ENCODE results near the gene PNKP. TPM values are rescaled to one million over a fixed set of nuclear protein-coding genes. Genes with fewer than 3 reads are reported as not detected.

PNKP gene
- total and polyA plus RNA-seq, 2 experiments from 2014 or later: 74.5 to 98.4 TPM

- H3K9me3 ChIP-seq (ENCODE audit: low read depth): no peaks in the 10 kb centered on the region
- no peaks in the 10 kb centered on the region for H3K27me3 ChIP-seq
- H3K4me3 ChIP-seq: no peak overlapping the region
- no peak overlapping the region for H3K27ac ChIP-seq
- H3K4me1 ChIP-seq (ENCODE audit: low read depth): no peaks in the 10 kb centered on the region
- DNase-seq (ENCODE audit: low read depth in 1 of 2, low spot score in 1 of 2): no peak
- TF ChIP-seq, protein P1, sequence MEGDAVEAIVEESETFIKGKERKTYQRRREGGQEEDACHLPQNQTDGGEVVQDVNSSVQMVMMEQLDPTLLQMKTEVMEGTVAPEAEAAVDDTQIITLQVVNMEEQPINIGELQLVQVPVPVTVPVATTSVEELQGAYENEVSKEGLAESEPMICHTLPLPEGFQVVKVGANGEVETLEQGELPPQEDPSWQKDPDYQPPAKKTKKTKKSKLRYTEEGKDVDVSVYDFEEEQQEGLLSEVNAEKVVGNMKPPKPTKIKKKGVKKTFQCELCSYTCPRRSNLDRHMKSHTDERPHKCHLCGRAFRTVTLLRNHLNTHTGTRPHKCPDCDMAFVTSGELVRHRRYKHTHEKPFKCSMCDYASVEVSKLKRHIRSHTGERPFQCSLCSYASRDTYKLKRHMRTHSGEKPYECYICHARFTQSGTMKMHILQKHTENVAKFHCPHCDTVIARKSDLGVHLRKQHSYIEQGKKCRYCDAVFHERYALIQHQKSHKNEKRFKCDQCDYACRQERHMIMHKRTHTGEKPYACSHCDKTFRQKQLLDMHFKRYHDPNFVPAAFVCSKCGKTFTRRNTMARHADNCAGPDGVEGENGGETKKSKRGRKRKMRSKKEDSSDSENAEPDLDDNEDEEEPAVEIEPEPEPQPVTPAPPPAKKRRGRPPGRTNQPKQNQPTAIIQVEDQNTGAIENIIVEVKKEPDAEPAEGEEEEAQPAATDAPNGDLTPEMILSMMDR (IDR thresholded peaks at IDR 0.05; ENCODE audit: low read depth, low read length): no peak
- H3K36me3 ChIP-seq: peaks cover 15% of the 10 kb centered on the region
Measured at GRCh38 chr19:49910179-49910578, 42.8 kb upstream of the PNKP start.

GRCh38 chr19:49908480-49909420, 41.4 kb upstream of the PNKP start:
- TF ChIP-seq, protein P1 (IDR thresholded peaks at IDR 0.05; ENCODE audit: low read depth, low read length): no peak
- H3K4me3 ChIP-seq: no peak overlapping the region
- H3K27me3 ChIP-seq: no peaks in the 10 kb centered on the region
- DNase-seq (ENCODE audit: low read depth in 1 of 2, low spot score in 1 of 2): no peak
- H3K27ac ChIP-seq: no peak overlapping the region
- H3K9me3 ChIP-seq (ENCODE audit: low read depth): no peaks in the 10 kb centered on the region
- H3K36me3 ChIP-seq: peaks cover 15% of the 10 kb centered on the region
- no peaks in the 10 kb centered on the region for H3K4me1 ChIP-seq (ENCODE audit: low read depth)

GRCh38 chr19:49907745-49908446, 40.5 kb upstream of the PNKP start:
- Histone ChIP-seq H3K36me3 (peaks cover 15% of the 10 kb centered on the region), H3K4me1 (ENCODE audit: low read depth) (no peaks in the 10 kb centered on the region), H3K27me3 (no peaks in the 10 kb centered on the region), H3K27ac (no peak overlapping the region), H3K9me3 (ENCODE audit: low read depth) (no peaks in the 10 kb centered on the region), H3K4me3 (no peak overlapping the region)
- TF ChIP-seq, protein P1 (IDR thresholded peaks at IDR 0.05; ENCODE audit: low read depth, low read length): no peak
- DNase-seq (ENCODE audit: low read depth in 1 of 2, low spot score in 1 of 2): no peak

GRCh38 chr19:49906879-49907564, 39.6 kb upstream of the PNKP start:
- TF ChIP-seq, protein P1 (IDR thresholded peaks at IDR 0.05; ENCODE audit: low read depth, low read length): no peak
- H3K9me3 ChIP-seq (ENCODE audit: low read depth): no peaks in the 10 kb centered on the region
- peaks cover 15% of the 10 kb centered on the region for H3K36me3 ChIP-seq
- H3K27ac ChIP-seq: no peak overlapping the region
- no peaks in the 10 kb centered on the region for H3K27me3 ChIP-seq
- DNase-seq (ENCODE audit: low read depth in 1 of 2, low spot score in 1 of 2): no peak
- no peaks in the 10 kb centered on the region for H3K4me1 ChIP-seq (ENCODE audit: low read depth)
- no peak overlapping the region for H3K4me3 ChIP-seq

- H3K4me1 ChIP-seq (ENCODE audit: low read depth): no peaks in the 10 kb centered on the region
- no peak for DNase-seq (ENCODE audit: low read depth in 1 of 2, low spot score in 1 of 2)
- no peak overlapping the region for H3K4me3 ChIP-seq
- H3K27ac ChIP-seq: no peak overlapping the region
- peaks cover 9% of the 10 kb centered on the region for H3K36me3 ChIP-seq
- H3K27me3 ChIP-seq: no peaks in the 10 kb centered on the region
- TF ChIP-seq, protein P1 (IDR thresholded peaks at IDR 0.05; ENCODE audit: low read depth, low read length): no peak
- H3K9me3 ChIP-seq (ENCODE audit: low read depth): no peaks in the 10 kb centered on the region
Measured at GRCh38 chr19:49904136-49904535, 36.8 kb upstream of the PNKP start.
